RWPE2 (cell line): Measurements from ENCODE around the gene RCC1.
"Not testable (repeated sequence)": the region's sequence is repeated elsewhere in the genome, so short reads cannot be mapped to it uniquely, and the experiment has no call there.

ENCODE experiments used
- ATAC-seq: fragments of 200-7000 bp; cut with Tn5 transposase; 3 replicates; pipeline ENCODE4 v1.9.1; 2021; ENCODE audit warnings: low read depth
- DNase-seq: peaks from one replicate; pipeline ENCODE4 v3.0.0-alpha.2; 2020; ENCODE audit warnings: low spot score
- H3K27ac ChIP-seq: fragments of 450-650 bp; 2 replicates; pipeline ENCODE4 v1.5.1; 2017; ENCODE audit warnings: mild to moderate bottlenecking; ENCODE audit not compliant: poor library complexity, severe bottlenecking
- H3K27me3 ChIP-seq: fragments of 250-450 bp; sonication (Bioruptor Pico); 2 replicates; pipeline ENCODE4 v1.5.1; 2021; ENCODE audit warnings: mild to moderate bottlenecking, moderate library complexity; ENCODE audit not compliant: insufficient read depth, poor library complexity, severe bottlenecking
- H3K36me3 ChIP-seq: fragments of 250-450 bp; sonication (Bioruptor Pico); 2 replicates; pipeline ENCODE4 v1.5.1; 2020; ENCODE audit warnings: low read depth, mild to moderate bottlenecking, moderate library complexity
- H3K4me1 ChIP-seq: fragments of 250-450 bp; sonication (Bioruptor Pico); 2 replicates; pipeline ENCODE4 v1.5.1; 2021; ENCODE audit warnings: mild to moderate bottlenecking, moderate library complexity; ENCODE audit not compliant: insufficient read depth, poor library complexity, severe bottlenecking
- H3K4me3 ChIP-seq: fragments of 250-450 bp; sonication (Bioruptor Pico); 2 replicates; pipeline ENCODE4 v1.5.1; 2021; ENCODE audit warnings: mild to moderate bottlenecking, moderate library complexity; ENCODE audit not compliant: severe bottlenecking
- H3K9me3 ChIP-seq: fragments of 250-450 bp; sonication (Bioruptor Pico); 2 replicates; pipeline ENCODE4 v1.5.1; 2021; ENCODE audit warnings: mild to moderate bottlenecking, moderate library complexity; ENCODE audit not compliant: severe bottlenecking
- CTCF ChIP-seq: fragments of 450-650 bp; IDR thresholded peaks from one replicate; pipeline ENCODE4 v1.5.1; 2017; ENCODE audit warnings: mild to moderate bottlenecking, moderate library complexity; ENCODE audit not compliant: poor library complexity, severe bottlenecking

The RCC1 gene

GRCh38 chr1:28517649-28517999 lies 11.8 kb downstream of the RCC1 start:
- H3K4me1 ChIP-seq: no peaks in the 10 kb centered on the region
- no peaks in the 10 kb centered on the region for H3K9me3 ChIP-seq
- DNase-seq (no peak), ATAC-seq (peak; percentile 1; the same call in 1 of the 3 replicates)
- H3K36me3 ChIP-seq: peaks cover 13% of the 10 kb centered on the region
- H3K27me3 ChIP-seq: no peaks in the 10 kb centered on the region
- H3K4me3 ChIP-seq: peak overlapping the region; percentile 87
- H3K27ac ChIP-seq: peak overlapping the region; percentile 99
- TF ChIP-seq CTCF: no peak

GRCh38 chr1:28518000-28518744 lies 12.3 kb downstream of the RCC1 start:
- Histone ChIP-seq H3K4me1 (no peaks in the 10 kb centered on the region), H3K4me3 (peak overlapping the region; percentile 87), H3K27ac (peak overlapping the region; percentile 99), H3K9me3 (no peaks in the 10 kb centered on the region), H3K36me3 (peaks cover 8% of the 10 kb centered on the region), H3K27me3 (no peaks in the 10 kb centered on the region)
- DNase-seq (peak; percentile 89), ATAC-seq (peak; percentile 50)
- TF ChIP-seq CTCF: peak; percentile 98

- Histone ChIP-seq H3K27me3 (no peaks in the 10 kb centered on the region), H3K9me3 (no peaks in the 10 kb centered on the region), H3K36me3 (peaks cover 8% of the 10 kb centered on the region), H3K4me1 (no peaks in the 10 kb centered on the region), H3K4me3 (peak overlapping the region; percentile 87), H3K27ac (peak overlapping the region; percentile 99)
- TF ChIP-seq CTCF: no peak
- no peak for DNase-seq
- ATAC-seq: no peak
These were observed 13.0 kb downstream of the RCC1 start for GRCh38 chr1:28518745-28519341.

GRCh38 chr1:28519946-28520725 lies 14.3 kb downstream of the RCC1 start:
- no peak overlapping the region for H3K27ac ChIP-seq
- no peaks in the 10 kb centered on the region for H3K27me3 ChIP-seq
- H3K36me3 ChIP-seq: peaks cover 16% of the 10 kb centered on the region
- no peaks in the 10 kb centered on the region for H3K9me3 ChIP-seq
- DNase-seq: no peak
- no peak for ATAC-seq
- no peak for TF ChIP-seq CTCF
- no peaks in the 10 kb centered on the region for H3K4me1 ChIP-seq
- H3K4me3 ChIP-seq: no peak overlapping the region

GRCh38 chr1:28520796-28521195 lies 15.0 kb downstream of the RCC1 start:
- not testable (repeated sequence) for H3K27ac ChIP-seq, H3K27me3 ChIP-seq, DNase-seq, H3K4me1 ChIP-seq, H3K4me3 ChIP-seq, ATAC-seq, H3K9me3 ChIP-seq
- peaks cover 16% of the 10 kb centered on the region for H3K36me3 ChIP-seq
